DND-41 (cell line): ENCODE results near the gene PGA3.
"Not testable (repeated sequence)": the region's sequence is repeated elsewhere in the genome, so short reads cannot be mapped to it uniquely, and the experiment has no call there.

Source experiments
- CTCF ChIP-seq: IDR thresholded peaks from 2 replicates; pipeline ENCODE4 v1.5.1; 2012; ENCODE audit warnings: borderline replicate concordance, low read length, moderate library complexity, mild to moderate bottlenecking; ENCODE audit not compliant: poor library complexity, severe bottlenecking; ENCODE audit errors: extremely low read depth
- EZH2 ChIP-seq: IDR thresholded peaks from 3 replicates; pipeline ENCODE4 v1.6.1; 2012; ENCODE audit warnings: borderline replicate concordance, low read depth, mild to moderate bottlenecking, moderate library complexity, low read length, inconsistent platforms; ENCODE audit not compliant: severe bottlenecking

GRCh38 chr11:61211327-61211952 is 8.1 kb downstream of the PGA3 start:
- TF ChIP-seq CTCF, EZH2: not testable (repeated sequence)
